ENCODE data around the gene TMEM108.

TMEM108 gene

DNA sequence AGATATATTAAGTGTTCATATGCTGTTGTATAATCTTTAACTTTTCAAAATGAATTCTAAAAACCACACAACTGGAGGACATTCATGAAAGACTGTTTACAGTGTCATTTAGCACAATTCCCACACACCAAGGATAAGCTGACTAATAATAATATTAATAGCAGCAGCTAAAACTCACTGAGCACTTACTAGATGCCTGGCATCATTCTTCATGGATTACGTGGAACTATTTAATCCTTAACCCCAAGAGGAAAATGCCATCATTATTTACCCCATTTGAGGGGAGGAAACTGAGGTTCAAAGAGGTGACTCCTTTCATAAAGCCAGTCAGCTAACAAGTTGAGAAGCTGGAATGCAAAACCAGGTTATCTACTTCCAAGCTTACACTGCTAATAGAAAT lies 77.0 kb downstream of the TMEM108 start:
- DNase-seq (ENCODE audit: low read depth in 2 of 2, low spot score in 1 of 2), result no peak

DNA sequence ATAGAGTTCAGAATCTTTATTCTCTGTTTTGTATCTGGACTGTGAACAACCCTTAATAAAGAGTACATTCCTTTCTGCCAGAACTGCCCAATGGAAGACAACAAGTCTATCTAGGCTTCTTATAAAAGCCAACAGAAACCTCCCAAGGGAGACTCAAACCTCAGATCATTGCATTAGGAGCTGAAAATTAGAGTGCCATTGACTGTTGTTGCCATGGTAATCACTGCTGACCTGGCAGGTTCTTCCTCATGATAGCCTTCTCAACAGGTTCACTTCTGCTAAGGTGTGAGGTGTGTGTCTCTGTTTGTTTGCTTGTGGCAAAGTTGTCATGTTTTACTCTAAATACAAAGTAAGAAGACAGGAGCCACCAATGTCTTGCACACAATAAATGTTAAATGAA lies 79.2 kb downstream of the TMEM108 start:
- no peak for DNase-seq (ENCODE audit: low read depth in 2 of 2, low spot score in 1 of 2)

DNA sequence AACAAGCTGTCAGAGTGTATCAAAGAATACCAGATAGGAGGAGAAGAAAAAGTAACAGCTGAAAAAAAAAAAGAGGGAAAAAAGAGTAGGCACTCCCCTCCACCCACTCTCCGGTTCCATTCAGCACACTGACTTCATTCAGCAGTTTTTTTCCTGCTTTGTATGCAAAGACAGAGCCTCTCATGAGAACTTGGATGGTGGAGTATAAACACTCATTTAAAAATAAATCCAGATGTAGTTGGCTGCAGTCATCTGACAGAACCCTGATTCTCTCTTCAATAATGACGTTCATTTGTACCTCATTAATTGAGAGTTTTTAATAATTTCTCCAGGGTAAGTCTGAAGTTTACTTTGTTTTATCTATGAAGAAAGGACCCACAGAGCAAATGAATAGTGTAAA lies 81.0 kb downstream of the TMEM108 start:
- no peak for DNase-seq (ENCODE audit: low read depth in 2 of 2, low spot score in 1 of 2)

DNA sequence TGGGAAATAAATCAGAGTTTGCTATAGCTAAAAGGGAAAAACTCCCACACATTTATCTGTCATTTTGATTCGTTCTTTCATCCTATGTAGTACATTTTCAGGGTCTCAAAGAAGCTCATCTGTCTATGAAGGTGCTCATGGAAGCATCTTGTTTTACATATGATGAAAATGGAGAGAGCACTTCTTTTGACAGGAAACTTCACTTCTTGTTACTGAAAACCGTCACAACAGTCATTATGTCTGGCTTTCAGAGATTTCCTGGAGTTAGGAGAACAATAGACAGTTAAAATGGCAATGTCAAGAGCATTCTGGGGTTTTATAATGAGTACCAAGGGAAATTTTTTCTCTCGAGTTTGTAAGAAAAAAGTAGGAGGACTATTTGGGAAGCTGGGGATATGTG lies 83.3 kb downstream of the TMEM108 start:
- no peak for DNase-seq (ENCODE audit: low read depth in 2 of 2, low spot score in 1 of 2)

DNA sequence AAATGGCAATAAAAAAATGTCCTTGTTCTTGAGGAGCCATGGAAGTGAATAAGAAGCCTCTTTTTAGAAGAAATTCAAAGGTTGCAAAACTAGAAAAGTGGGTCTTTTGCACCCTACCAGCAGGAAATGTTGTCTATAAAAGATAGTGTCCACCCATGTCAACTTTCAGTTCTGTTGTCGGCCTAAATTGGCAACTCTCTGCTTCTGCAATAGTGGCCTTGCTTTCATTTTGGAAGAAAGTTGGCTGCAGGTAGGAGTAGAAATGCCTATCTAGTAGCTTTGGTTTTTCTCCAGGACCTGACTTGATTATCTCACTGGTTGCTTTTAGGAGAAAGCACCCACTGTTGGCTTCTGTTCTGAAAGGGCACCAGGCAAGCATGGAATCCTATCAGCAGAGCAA lies 85.4 kb downstream of the TMEM108 start:
- DNase-seq (ENCODE audit: low read depth in 2 of 2, low spot score in 1 of 2), result no peak

DNA sequence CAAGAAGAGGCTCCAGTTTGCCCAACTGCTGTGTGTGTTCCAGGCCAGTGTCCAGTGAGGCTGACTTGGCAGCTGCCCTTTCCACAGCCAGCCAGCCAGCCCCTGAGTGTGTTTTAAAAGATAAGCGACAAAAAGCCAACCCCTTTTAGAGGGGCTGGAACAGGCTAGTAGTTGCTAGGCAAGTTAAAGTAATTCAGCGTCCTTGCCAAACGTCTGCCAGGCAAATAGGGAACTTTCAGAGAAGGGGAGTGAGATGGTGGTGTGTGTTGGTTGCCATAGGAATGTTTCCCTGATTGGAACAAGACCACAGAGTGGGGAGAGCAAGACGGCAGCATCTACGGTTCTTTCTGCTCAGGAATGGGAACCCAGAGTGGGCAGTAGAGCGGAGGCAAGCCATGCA lies 86.3 kb downstream of the TMEM108 start:
- no peak for DNase-seq (ENCODE audit: low read depth in 2 of 2, low spot score in 1 of 2)

DNA sequence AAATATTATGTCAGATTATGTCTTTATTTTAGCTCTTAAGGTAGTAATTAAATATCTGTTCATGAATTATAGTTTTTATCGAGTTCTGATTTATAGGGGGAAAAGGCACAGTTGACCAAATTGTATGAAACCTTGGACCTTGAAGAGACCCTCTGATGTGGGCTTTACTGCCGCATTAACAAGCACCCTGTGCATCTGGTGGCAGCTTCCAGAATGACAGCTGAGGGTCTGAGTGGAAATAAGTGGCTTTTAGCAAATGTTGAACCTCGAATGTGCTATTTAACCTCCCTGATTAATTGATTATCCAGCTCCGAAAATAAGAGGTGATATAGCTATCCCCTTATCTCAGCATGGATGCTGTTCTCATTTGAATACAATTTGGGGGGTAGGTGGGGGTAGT lies 87.0 kb downstream of the TMEM108 start:
- DNase-seq (ENCODE audit: low read depth in 2 of 2, low spot score in 1 of 2), result no peak

DNA sequence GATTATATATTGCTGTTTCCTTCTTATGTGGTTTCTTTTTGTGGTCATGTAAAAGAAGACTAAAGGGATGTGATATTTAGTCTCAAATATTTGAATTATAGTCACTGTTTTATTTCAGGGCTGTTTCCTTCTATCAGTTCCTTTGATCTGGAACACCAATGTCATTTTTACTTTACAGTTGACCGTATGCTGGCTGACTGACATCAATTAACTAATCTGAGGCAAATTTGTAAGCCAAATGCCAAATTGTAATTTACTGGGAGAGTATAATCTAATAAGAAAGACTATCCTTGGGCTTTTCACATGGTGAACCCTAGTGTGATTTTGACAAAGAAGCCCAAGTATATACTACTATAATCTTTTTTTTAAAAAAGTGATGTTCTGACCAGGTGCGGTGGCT lies 87.6 kb downstream of the TMEM108 start:
- DNase-seq (ENCODE audit: low read depth in 2 of 2, low spot score in 1 of 2), result no peak

DNA sequence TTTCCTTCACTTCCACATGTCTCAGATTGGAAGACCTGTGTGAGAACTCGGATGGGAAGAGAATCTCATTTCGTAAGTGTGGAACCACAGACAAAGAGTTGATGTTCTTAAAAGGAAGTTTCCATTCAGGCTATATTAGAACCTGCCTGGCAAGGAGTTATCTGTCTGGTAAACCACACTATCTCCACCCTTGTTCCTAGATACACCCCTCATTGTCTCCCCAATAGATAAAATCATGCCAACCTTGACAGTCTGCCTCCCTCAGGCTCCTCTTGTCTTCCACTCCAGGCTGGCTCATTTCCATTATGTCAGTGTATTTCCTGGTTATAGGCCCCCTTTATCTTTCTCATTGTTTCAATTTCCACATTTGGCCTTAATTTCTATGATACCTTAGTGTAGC lies 89.2 kb downstream of the TMEM108 start:
- DNase-seq (ENCODE audit: low read depth in 2 of 2, low spot score in 1 of 2), result no peak

DNA sequence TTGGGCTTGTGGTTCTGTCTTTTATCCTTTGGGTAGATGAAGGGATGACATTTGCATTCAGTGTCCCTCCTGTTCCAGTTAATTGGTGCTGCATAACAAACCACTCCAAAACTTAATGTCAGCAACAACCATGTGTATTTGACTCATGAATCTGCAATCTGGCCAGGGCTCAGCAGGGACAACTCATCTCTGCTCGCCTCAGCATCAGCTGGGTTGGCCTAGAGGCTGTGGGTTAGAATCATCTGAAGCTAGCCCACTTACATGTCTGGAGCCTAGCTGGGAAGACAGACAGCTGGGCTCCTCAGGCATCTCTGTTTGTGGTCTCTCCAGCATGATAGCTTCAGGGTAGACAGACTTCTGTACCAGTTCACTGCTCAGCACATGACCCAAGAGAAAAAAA lies 92.0 kb downstream of the TMEM108 start:
- DNase-seq (ENCODE audit: low read depth in 2 of 2, low spot score in 1 of 2), result no peak

DNA sequence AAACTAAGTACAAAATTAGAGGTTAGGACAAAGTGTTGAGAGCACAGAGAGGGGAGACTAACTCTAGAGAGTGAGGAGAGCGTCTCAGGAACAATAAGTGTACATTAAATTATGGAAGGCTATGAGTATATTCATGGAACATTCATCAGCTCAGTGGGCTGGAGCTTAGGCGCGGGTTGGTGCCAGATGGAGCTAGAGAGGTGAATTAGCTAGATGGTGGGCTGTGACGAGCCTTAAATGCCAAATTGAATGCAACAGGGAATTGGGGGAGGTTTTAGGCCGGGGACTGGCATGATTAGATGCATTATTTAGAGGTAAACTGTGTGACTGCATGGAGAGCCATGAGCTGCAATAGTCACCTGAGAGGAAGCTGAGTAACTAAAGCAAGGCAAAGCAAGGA lies 97.1 kb downstream of the TMEM108 start:
- DNase-seq (ENCODE audit: low read depth in 2 of 2, low spot score in 1 of 2), result no peak

DNA sequence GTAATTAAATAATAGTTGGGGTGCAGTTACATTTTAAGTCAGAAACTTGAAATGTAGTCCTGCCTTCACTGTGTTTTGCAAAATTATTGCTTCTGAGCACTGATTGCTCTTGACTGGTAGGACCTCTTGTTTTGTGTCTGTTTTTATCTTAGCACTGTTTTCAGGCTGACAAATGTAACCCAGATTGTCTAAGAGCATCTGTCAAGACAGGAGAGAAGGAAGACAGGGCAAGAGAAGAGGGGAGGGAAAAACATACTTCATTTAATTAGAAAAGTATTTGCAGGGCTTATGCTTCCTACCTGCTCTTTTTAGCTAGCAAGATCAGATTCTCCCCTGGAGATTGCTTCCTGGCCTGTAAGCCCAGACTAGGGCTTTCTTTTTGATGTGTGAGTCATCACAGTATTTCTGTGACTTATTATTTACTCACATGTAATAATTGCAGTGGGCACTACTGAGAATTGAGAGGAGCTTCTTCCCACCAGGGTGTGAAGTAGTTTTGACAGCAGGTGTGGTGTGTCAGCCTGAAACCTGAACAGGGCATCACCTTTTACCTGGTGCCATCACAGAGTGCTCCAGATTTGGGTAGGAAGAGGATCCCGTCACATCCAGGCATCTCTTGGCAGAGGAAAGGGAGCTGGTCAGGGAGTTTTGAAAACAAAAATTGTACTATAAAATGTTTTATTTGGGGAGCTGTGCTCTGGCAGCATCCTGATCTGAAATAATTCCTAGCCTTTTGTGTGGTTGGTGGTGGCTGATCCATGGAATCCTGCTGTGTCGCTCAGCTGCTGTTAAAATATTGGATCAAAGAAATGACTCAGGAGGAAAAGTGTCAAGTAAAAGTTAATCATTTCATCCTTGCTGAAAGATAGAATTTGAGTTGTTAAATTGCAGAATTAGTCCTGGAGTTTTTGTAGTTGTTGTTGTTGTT lies 98.2 kb downstream of the TMEM108 start:
- no peak for DNase-seq (ENCODE audit: low read depth in 2 of 2, low spot score in 1 of 2)

DNA sequence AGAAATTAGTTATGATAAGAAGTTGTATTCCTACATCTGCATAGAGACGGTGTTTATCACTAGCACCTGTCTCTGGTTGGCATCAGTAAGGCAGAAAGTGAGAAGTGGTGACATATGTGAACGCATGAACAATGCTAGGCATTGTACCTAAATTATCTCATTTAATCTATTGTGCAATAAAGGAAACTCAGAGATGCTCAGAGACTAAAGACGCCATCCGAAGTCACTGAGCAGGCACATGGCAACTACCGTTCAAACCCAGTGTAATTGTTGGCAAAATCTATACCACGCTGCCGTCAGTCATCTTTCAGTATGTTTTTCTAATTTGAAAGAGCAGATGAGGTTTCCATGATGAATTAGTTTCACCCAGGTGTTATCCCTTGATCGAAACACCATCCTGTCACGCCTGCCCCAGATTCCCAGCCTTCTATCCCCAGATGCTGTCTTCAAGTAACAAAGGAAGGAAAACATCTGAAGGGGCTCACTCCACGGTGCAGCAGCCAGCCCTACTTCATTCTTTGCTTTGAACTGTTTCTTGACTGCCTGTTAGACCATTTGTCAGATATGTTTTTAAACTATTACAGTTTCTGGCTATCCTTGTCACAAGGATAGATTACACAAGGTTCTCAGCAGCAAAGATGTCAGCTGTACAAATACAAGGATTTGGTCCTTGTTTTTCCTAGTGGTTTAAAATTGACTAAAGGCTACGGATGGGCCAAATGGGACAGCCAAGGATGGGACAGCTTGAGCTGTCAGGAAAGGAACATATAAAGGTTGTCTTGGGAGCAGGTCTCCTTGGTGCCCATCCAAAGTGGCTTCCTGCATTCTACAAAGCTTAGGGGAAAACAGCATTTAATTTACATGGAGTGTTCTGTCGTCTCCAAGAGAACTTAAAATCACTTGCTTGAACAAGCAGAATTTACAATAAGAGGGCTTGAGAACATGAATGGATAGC lies 99.1 kb downstream of the TMEM108 start:
- DNase-seq (ENCODE audit: low read depth in 2 of 2, low spot score in 1 of 2), result no peak

DNA sequence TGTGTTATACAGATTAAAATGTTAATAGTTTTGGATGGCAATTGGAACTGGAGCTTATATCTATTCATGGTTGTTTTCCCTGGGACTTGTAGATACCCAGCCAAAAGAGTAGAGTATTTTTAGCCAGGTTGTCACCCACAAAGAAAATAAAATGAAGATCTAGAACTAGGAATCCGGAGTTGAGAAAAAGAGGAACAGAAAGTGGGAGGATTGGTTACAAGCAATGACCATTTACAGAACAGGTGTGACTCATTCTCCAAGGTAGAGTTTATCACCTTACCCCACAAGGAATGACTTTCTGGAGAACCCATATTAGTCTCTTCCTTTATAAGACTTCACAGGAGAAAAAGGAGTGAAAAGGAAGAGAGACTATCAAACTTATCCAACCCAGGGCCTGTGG lies 99.8 kb downstream of the TMEM108 start:
- DNase-seq (ENCODE audit: low read depth in 2 of 2, low spot score in 1 of 2), result no peak

DNA sequence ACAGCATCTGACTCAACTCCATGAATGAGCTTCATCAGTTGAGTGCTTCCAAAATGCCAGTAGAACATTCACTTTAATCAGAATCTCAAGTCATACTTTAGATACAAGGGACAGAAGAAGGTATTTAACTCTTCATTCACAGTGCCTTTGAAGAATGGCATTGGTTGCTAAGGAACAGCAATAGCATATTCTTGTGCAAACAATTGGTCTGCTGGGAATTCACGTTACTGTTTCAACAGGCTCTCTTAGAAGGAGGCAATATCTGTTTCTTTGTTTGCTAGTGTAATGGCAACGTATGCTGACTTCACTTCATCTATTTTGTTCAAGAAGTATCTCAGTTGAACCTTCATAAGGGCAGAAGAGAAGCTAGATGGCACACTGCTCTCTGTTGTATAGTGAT lies 113.9 kb downstream of the TMEM108 start:
- DNase-seq (ENCODE audit: low read depth in 2 of 2, low spot score in 1 of 2), result no peak

DNA sequence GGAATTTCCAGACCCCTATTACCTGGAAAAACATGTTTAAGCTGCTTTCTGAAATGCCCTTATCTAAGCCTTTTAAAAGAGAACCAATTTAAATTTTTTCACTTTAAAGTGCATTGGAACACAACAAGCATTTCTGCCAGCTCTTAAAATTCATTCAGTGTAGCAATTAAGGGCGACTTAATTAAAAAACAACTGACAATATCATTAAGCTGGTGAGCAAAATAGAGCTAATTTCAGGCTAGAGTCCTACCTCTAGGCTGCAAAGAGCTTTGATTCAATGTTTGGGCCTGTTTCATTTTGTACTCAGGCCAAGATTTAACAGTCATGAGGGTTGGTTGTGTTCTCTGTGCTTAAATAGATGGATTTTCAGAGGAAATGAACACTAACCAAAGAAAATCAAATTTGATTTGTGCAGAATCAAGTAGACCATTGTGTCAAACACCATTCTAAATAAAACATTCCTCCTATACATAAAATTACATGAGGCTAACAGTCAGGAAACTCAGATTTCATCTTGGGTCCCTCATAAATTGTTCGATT lies 114.6 kb downstream of the TMEM108 start:
- no peak for DNase-seq (ENCODE audit: low read depth in 2 of 2, low spot score in 1 of 2)

DNA sequence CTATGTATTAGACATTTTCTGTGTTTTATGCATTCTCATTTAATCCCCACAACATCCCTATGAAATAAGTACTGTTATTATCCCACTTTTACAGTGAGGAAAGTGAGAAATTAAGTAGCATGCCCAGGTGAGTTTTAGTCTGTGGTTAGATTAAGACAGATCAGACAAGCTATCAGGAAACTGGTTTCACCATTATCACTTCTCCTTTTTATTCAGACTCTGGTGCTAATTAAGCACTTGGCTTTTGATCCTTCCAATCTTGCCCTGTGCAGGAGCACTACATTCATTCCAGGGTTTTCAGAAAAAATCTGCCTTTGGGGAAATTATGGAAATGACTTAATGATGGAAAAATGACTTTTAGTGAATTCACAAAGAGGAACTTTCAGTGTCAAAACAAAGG lies 115.2 kb downstream of the TMEM108 start:
- no peak for DNase-seq (ENCODE audit: low read depth in 2 of 2, low spot score in 1 of 2)

DNA sequence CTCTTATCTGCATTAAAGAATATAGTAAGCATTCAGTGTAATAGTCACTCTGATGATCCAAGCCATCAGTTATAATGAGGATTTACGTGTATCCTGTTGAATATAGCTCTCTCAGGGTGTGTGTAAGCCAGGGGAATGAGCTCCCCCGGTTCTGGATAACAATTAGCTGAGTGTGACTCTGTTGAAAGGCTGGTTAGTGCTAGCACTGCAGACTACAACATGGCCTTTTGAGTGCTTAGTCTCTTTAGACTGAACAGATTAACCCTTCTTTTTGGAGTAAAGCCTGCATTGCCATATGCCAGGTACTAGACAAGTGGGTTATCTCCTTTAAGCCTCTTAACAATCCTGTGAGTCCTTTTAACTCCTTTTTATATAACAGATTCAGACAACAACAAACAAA lies 119.5 kb downstream of the TMEM108 start:
- no peak for DNase-seq (ENCODE audit: low read depth in 2 of 2, low spot score in 1 of 2)

DNA sequence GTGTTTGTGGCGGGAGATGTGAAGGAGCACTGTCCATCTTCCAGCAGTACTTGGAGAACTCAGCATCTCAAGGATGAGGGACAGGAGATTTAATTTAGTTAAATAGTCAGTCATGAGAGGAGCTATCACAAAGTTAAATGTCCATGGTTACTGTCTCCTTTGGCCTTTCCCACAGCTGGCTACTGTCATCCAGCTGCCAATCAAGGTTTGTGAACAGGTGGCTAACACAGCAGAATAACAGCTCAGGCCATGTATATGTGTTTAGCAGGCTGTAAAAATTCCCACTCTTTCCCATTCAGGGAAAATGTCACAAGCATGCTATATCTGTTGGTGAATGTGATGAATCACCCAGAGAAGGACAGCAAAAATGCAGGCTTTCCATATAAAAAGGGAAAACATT lies 120.5 kb downstream of the TMEM108 start:
- no peak for DNase-seq (ENCODE audit: low read depth in 2 of 2, low spot score in 1 of 2)

DNA sequence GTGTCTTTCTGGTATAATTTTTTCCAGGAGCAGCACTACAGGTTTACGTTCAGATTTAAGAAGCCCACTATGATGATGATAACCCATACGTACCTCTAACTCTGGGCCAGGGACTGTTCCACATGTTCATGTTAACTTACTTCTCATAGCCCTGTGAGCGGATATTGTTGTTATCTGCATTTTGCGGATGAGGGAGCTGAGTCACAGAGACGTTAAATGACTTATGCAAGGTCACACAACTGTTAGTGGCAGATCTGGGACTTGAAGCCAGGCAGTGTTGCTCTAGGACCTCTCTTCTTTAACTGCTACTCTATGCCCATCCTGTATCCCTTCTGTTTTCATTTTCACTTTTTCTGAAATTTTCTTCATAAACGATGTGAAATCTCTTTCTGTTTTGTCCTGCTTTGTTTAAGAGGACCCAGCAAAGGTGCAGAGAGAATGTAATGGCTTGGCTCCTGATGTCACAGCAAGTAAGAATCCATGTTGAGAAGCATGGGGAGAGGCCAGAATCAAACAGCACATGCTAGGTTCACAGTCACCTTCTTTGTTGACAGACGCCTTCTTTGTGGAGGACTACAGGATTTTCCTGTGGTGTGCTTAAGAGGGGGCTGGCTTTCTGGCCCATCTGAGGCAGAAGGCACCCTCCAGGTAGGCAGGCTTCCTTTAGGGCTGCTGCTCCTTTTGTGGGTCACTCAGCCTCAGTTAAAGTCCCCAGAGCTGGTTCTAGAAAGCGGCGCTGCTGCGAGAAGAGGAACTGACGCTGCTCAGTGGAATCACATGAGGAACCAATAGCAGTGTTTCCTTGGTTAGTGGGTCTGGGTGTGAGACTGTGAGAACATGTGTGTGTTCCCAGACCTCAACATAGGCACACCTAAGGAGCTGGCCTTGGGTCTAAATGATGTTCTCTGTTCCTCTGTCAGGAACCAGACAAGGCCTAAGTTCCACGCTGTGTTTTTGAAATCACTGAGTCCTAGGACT lies 121.6 kb downstream of the TMEM108 start:
- no peak for DNase-seq (ENCODE audit: low read depth in 2 of 2, low spot score in 1 of 2)

DNA sequence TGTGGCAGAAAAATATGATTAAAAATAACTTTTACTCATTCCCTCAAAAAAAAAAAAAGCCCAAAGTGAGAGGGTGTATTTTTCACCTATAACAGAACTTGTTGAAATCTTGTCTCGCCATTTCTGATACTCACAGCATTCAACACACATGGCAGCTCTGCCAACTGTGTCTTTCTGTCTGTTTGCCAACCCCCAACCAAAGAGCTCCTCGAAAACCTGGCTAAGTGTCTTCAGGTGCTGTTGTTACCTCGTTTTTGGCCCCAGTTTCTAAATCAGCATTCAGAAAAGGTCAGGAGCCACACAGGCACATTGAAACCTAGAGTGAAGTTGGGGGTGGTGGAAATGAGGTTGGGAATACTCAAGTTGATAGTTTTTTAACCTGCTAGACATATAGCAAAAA lies 123.5 kb downstream of the TMEM108 start:
- DNase-seq (ENCODE audit: low read depth in 2 of 2, low spot score in 1 of 2), result no peak
